AG10803 (cell line): ENCODE data around the gene UPK2.

Experiments used
- DNase-seq: peaks from one replicate; pipeline ENCODE4 v3.0.0; 2010; ENCODE audit warnings: low read depth
- H3K4me3 ChIP-seq: 2 replicates; pipeline ENCODE4 v1.5.1; 2011; ENCODE audit warnings: mild to moderate bottlenecking, low read length, control low read depth
- TF ChIP-seq, protein P1 (sequence below): conservative IDR thresholded peaks from 2 replicates; pipeline ENCODE4 v1.5.1; 2011; ENCODE audit warnings: mild to moderate bottlenecking, low read length, control low read depth, inconsistent platforms

The UPK2 gene

DNA sequence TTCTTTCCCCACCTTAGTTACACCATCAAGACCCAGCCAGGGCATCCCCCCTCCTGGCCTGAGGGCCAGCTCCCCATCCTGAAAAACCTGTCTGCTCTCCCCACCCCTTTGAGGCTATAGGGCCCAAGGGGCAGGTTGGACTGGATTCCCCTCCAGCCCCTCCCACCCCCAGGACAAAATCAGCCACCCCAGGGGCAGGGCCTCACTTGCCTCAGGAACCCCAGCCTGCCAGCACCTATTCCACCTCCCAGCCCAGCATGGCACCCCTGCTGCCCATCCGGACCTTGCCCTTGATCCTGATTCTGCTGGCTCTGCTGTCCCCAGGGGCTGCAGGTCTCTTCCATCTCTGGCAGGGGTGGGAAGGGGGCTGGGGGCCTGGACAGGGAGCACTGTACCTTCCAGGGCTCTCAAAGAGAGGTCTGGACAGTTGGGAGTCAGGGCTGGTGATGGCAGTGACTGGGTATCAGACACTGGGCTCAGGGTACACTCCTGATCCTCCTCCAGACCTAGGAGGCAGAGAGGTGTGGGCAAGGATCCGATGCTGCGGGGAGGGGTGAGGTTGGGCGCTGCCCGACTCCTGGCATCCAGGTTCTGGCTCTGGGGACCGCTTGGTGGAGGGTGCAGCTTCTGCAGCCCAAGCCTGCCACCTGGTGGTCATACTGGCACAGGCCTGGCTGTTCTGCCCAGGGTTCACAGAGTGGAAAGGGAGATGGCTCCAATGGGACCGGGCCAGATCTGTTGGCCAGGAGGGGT is at the start of gene UPK2:
Gene UPK2 (plus strand): TSS at position 205 of the 753 bp plus-strand sequence. CDS start 53 bp downstream, at position 258.
- TF ChIP-seq, protein P1, sequence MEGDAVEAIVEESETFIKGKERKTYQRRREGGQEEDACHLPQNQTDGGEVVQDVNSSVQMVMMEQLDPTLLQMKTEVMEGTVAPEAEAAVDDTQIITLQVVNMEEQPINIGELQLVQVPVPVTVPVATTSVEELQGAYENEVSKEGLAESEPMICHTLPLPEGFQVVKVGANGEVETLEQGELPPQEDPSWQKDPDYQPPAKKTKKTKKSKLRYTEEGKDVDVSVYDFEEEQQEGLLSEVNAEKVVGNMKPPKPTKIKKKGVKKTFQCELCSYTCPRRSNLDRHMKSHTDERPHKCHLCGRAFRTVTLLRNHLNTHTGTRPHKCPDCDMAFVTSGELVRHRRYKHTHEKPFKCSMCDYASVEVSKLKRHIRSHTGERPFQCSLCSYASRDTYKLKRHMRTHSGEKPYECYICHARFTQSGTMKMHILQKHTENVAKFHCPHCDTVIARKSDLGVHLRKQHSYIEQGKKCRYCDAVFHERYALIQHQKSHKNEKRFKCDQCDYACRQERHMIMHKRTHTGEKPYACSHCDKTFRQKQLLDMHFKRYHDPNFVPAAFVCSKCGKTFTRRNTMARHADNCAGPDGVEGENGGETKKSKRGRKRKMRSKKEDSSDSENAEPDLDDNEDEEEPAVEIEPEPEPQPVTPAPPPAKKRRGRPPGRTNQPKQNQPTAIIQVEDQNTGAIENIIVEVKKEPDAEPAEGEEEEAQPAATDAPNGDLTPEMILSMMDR, result peak; percentile 96
- DNase-seq, result peak; percentile 73
- H3K4me3 ChIP-seq, result no peak within 1 kb of the TSS

DNA sequence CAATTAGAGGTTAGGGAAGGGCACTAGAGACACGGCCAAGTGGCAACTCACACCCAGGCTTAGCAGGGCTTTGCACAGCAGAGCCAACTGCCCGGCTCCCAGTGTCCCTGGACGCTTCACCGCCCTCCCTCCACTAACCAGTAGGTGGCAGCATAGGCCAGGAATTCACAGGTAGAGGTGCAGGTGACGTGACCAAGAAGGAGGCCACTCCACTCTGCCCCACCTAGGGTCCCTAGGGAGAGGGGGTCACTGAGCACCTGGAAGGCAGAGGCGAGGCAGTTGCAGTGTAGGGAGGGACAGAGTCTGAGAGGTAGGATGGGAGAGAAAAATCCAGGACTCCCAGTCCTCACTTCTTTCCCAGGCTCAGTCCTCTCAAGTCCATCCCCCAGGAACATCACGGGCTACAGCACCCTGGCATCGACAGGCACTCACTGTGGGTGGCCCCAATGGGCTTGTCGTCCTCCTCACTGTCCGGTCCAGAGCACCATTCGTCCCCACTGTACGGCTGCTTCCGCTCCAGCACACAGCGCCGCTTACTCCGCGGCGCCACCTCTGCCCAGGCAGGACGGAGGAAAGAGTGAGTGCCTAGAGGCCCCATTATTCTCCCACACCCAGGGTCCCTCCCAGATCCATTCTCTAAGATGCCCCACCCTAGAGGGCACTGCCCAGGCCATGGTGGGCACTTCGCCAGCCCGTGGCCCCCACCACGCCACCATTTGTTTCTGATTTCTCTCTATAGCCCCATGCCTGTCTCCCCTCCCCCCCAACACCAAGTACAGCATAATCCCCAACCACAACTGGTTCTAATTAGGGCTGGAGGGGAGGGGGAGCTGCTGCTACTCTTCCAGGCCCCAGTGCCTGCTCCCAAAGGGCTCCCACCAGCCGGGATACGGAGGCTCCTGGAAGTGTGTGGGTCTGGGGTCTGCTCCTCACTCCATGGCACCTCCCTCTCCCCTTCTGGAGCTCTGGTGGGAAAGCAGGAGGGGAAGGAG is 48.8 kb upstream of the UPK2 start:
- H3K4me3 ChIP-seq, result peak overlapping the region; percentile 55
- peak; percentile 65 for DNase-seq
- TF ChIP-seq, protein P1, result peak; percentile 88

DNA sequence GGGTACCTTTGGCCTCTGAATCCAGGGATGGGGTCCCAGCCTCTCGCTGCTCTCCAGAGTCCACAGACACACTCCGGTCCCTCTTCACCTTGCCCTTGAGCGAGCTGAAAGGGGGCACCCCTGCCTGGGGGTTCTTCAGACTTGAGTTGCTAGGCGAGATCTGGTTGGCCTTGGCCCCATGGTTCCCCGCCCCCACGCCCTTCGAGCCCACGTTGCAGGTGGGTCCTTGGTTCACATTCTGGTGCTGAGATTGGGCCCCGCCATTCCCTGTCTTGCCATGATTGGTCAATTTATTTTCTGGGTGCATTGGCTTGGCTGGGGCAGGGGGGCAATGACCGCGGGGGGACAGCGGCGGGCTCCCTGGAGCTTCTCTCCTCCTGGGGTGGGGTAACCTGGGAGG is 47.8 kb upstream of the UPK2 start:
- no peak for DNase-seq
- TF ChIP-seq, protein P1, result no peak
- peak overlapping the region; percentile 65 for H3K4me3 ChIP-seq

DNA sequence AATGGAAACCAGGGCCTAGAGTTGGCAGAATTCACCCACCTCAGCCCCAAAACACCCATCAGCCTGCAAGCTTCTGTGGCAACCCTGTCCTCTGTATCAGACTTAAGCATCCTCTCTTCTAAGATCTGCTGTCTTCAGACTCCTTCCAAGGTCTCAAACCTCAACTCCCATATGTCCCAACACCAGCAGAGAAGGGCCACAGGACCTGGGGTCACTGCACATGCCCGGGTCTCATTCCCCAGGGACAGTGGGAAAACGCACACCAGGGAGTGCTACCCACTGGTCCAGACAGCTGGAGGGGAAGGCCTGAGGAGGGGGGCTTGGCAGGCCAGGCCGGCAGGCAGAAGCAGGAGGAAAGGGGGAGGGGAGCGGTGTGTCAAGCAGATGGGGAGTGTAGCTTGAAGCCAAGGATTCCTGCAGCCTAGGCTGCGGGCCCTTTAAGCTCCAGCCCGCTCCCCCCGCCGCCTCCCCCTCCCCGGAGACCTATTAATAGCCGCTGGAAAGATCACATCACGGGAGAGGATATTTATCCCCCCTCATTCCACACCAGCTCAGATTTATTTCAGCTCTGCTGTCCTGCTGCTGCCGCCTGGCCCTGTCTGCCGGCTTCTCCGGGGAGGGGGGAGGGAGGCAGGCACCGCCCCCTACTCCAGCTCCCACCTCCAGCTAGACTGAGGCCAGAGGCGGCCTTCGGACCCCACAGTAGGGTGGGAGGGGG is 47.0 kb upstream of the UPK2 start:
- H3K4me3 ChIP-seq, result peak overlapping the region; percentile 65
- TF ChIP-seq, protein P1, result no peak
- DNase-seq, result peak; percentile 96

DNA sequence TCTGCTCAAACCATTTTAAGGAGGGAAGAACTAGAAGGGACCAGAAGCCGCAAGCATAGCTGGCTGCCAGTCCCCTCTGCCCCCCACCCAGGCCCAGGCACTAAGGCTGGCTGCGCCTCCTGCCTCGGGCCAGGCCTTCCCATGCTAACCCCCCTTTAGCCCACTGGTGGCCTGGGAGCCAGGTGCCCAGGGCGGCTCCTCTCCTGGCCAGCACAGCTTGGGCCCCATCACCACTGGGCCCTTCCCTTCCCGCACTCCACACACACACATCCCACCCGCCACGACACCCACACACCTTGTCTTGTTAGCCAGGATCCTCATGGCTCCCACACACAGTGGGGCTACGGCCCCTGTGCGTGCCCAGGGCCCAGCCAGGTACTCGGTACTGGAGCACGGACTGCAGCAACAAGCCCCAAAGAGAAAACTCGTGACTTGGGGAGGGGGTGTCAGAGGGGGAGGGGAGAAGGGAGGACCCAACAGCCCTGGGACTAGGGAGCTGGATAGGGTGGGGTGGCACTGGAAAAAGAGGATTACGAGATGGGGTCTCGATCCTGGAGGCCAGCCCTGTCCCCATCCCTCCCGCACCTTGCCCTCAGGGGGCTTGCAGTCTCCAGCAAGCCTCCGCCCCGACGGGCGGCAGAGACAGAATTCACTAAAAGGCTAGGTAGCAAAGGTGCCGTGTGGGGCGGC is 46.3 kb upstream of the UPK2 start:
- peak; percentile 24 for DNase-seq
- H3K4me3 ChIP-seq, result peak overlapping the region; percentile 65
- TF ChIP-seq, protein P1, result no peak

DNA sequence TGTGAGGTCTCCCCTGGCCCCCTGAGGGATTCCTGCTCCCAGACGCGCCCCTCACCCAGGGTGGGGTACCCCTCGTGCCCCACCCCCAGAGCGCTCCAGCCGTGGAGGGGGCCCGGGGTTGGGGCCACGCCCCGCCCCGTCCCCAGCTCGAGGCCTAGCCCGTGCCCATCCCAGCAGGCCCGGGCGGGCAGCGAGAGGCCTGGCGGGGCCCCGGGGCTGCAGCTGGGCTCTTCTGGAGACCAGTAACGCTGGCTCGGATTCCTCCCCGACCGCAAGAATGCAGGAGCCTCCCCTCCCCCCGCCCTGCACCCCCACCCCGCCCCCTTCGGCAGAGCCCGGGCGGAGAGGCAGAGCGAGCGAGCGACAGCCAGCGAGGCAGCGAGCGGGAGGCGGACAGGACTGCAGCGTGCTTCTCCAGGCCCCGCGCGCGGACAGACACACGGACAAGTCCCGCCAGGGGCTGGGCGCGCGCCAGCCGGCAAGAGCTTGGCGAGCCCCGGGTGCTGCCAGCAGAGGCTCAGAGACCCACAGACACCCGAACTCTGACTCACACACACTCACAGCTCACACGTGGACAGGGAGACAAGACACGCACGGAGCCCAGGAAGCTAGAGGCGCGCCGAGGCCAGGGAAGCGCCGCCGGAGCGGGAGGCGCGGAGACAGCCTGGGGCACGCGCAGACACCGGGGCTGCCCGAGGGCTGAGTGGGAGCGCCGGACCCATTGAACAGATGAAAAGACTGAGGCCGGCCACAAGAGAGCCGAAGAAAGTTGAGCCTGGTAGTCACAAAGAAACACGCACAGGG is 45.6 kb upstream of the UPK2 start:
- peak; percentile 98 for DNase-seq
- H3K4me3 ChIP-seq, result peak overlapping the region; percentile 65
- TF ChIP-seq, protein P1, result no peak
